B cell (primary cell): ENCODE results near the gene BBS1. TPM values are rescaled to one million over a fixed set of nuclear protein-coding genes. Genes with fewer than 3 reads are reported as not detected.

Source experiments
- ATAC-seq: fragments of 200-7000 bp; cut with Tn5 transposase; one replicate; pipeline ENCODE4 v1.10.0; 2021; ENCODE audit warnings: low read depth, mild to moderate bottlenecking, moderate number of reproducible peaks, moderate library complexity
- CTCF ChIA-PET: fragments of 350-600 bp; sonication (Branson Sonifier 250); formaldehyde crosslinking; loops from one replicate; lab custom pipeline; 2021; ENCODE audit warnings: antibody characterized with exemption, inconsistent platforms; lab: Charles Lee
- POLR2A ChIA-PET: fragments of 350-600 bp; sonication (Branson Sonifier 250); formaldehyde crosslinking; loops from one replicate; lab custom pipeline; 2021; ENCODE audit warnings: antibody characterized with exemption; lab: Charles Lee
- DNase-seq: peaks from one replicate; pipeline ENCODE4 v3.0.0; 2013
- H2AFZ ChIP-seq: 2 replicates; pipeline ENCODE4 v1.6.1; 2012; ENCODE audit warnings: mild to moderate bottlenecking, low read depth, low read length; ENCODE audit not compliant: insufficient read depth, poor library complexity, severe bottlenecking
- H3K27ac ChIP-seq, 2 donors: 1 replicate in 1 of 2; 2 replicates in 1 of 2; pipeline ENCODE4 v1.5.1; 2012 to 2013; ENCODE audit warnings: low read length in 2 of 2, mild to moderate bottlenecking in 2 of 2, moderate library complexity in 1 of 2
- H3K27me3 ChIP-seq, 4 experiments: fragments of 200-600 bp in 1 of 4; sonication (generic) in 1 of 4; replicated peaks in 1 of 4; 1 replicate in 2 of 4; 2 replicates in 2 of 4; pipeline versions ENCODE4 v1.6.1 to v1.7.0; 2013 to 2016; ENCODE audit warnings: low read length in 3 of 4, mild to moderate bottlenecking in 2 of 4, mixed read lengths in 1 of 4, moderate library complexity in 1 of 4; ENCODE audit not compliant: insufficient read depth in 4 of 4, control insufficient read depth in 3 of 4; ENCODE audit errors: control extremely low read depth in 1 of 4
- H3K36me3 ChIP-seq, 2 experiments: replicated peaks in 1 of 2; 1 replicate in 1 of 2; 2 replicates in 1 of 2; pipeline versions ENCODE4 v1.6.1 to v1.7.1; 2013; ENCODE audit warnings: low read length in 1 of 2; ENCODE audit not compliant: insufficient read depth in 2 of 2, control insufficient read depth in 1 of 2; ENCODE audit errors: control extremely low read depth in 1 of 2, extremely low read depth in 1 of 2
- H3K4me1 ChIP-seq, 2 donors: fragments of 200-600 bp in 1 of 2; sonication (generic) in 1 of 2; 1 replicate in 1 of 2; 2 replicates in 1 of 2; pipeline versions ENCODE4 v1.5.1 to v1.6.1; 2013 to 2017; ENCODE audit warnings: low read length in 2 of 2; ENCODE audit not compliant: control insufficient read depth in 2 of 2, insufficient read depth in 2 of 2
- H3K4me2 ChIP-seq: replicated peaks from 2 replicates; pipeline ENCODE3; 2012; ENCODE audit warnings: mild to moderate bottlenecking, low read depth, low read length; ENCODE audit not compliant: poor library complexity, severe bottlenecking
- H3K4me3 ChIP-seq, 5 experiments: fragments of 200-600 bp in 1 of 5; sonication (generic) in 1 of 5; 1 replicate in 3 of 5; 2 replicates in 2 of 5; pipeline versions ENCODE4 v1.5.1 to v1.7.0; 2011 to 2016; ENCODE audit warnings: low read length in 4 of 5, mild to moderate bottlenecking in 4 of 5, low read depth in 2 of 5, control low read depth in 1 of 5, moderate library complexity in 1 of 5; ENCODE audit not compliant: insufficient read depth in 1 of 5; ENCODE audit errors: control extremely low read depth in 1 of 5, extremely low read depth in 1 of 5
- H3K79me2 ChIP-seq: fragments of 200-600 bp; sonication (generic); one replicate; pipeline ENCODE4 v1.6.0; 2016; ENCODE audit warnings: low read length; ENCODE audit not compliant: control insufficient read depth, insufficient read depth
- H3K9ac ChIP-seq: fragments of 200-600 bp; sonication (generic); 2 replicates; pipeline ENCODE4 v1.6.1; 2017; ENCODE audit warnings: mild to moderate bottlenecking, low read length, moderate library complexity
- H3K9me3 ChIP-seq, 3 donors: one replicate each; pipeline versions ENCODE4 v1.6.1 to v1.7.1; 2013; ENCODE audit warnings: low read length in 2 of 3; ENCODE audit not compliant: control insufficient read depth in 2 of 3, insufficient read depth in 1 of 3; ENCODE audit errors: control extremely low read depth in 1 of 3
- H4K20me1 ChIP-seq: 2 replicates; pipeline ENCODE4 v1.6.0; 2012; ENCODE audit warnings: mild to moderate bottlenecking, low read length; ENCODE audit not compliant: insufficient read depth, control insufficient read depth, poor library complexity, severe bottlenecking
- H3K27ac Mint-ChIP-seq: one replicate; pipeline ENCODE4 v1.8.0; 2021; ENCODE audit warnings: mixed read lengths
- H3K27me3 Mint-ChIP-seq: one replicate; pipeline ENCODE4 v1.8.0; 2021; ENCODE audit warnings: mixed read lengths
- H3K4me1 Mint-ChIP-seq: one replicate; pipeline ENCODE4 v1.8.0; 2021; ENCODE audit warnings: mixed read lengths
- H3K4me3 Mint-ChIP-seq: one replicate; pipeline ENCODE4 v1.8.0; 2021; ENCODE audit warnings: mixed read lengths
- H3K9me3 Mint-ChIP-seq: one replicate; pipeline ENCODE4 v1.8.0; 2022; ENCODE audit warnings: mixed read lengths; ENCODE audit not compliant: insufficient read depth
- EZH2 ChIP-seq: IDR thresholded peaks from 2 replicates; pipeline ENCODE4 v1.6.1; 2012; ENCODE audit warnings: borderline replicate concordance, low read depth, mild to moderate bottlenecking, moderate library complexity, low read length; ENCODE audit not compliant: insufficient read depth, poor library complexity, severe bottlenecking
- WGBS: methylation state at CpG from one replicate; pipeline ENCODE4 v1.1.5; 2013; ENCODE audit warnings: missing lambda C conversion rate; ENCODE audit not compliant: insufficient coverage; 5-methylcytosine and 5-hydroxymethylcytosine counted together
- intact Hi-C: fragments of 100-400 bp; cut with micrococcal nuclease; formaldehyde crosslinking; loops from one replicate; pipeline ENCODE4 v1.10.0; 2022
- polyA plus RNA-seq: library from polyadenylated mRNA; depleted of rRNA; stranded (reverse); fragments of >200 nt; gene quantifications from 2 replicates; pipeline ENCODE4 v1.2.3, GENCODE V29; 2012
- total RNA-seq, 2 donors: library from RNA; stranded (reverse); fragments of 120-200 nt in 1 of 2; gene quantifications; 1 replicate in 1 of 2; 2 replicates in 1 of 2; pipeline versions ENCODE4 v1.2.3 to v1.2.4, GENCODE V29; 2013 to 2022
- TF ChIP-seq, protein P1 (sequence below): fragments of 200-600 bp; IDR thresholded peaks from one replicate; pipeline ENCODE4 v1.8.0; 2022; ENCODE audit warnings: antibody characterized with exemption, mild to moderate bottlenecking

Gene BBS1
- total and polyA plus RNA-seq, 2 donors (not counting 1 experiment from before 2014, with no cell fraction given), result 20.4 to 52.5 TPM

DNA sequence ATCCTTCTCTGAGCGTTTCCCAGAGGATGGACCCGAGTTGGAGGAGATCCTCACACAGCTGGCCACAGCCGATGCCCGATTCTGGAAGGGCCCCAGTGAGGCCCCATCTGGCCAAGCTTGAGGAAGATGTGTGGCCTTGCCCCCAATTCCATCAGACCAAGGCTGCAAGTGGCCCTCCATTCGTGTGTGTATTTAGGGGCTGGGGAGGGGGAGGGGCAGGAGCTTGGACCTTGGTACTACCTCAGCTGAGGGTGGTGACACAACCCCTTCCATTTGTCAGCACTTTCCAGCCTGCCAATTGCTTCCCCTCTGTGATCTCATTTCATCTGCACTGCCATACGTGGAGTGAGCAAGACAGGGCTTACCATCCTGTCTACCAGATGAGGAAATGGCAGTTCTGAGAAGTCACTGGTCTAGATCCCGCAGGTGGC is 1.3 kb upstream of the BBS1 start:
- DNase-seq, result no peak
- no peaks in the 10 kb centered on the region for H3K27me3 ChIP-seq
- no peak overlapping the region for H3K27ac Mint-ChIP-seq
- no peaks in the 10 kb centered on the region for H3K9me3 Mint-ChIP-seq
- H3K36me3 ChIP-seq, result peaks cover 3 to 11% of the 10 kb centered on the region in 2 experiments
- peaks cover 11 to 14% of the 10 kb centered on the region in 2 donors for H3K4me1 ChIP-seq
- 97% methylated on average over 6 of the region's 7 CpGs for WGBS
- no peaks in the 10 kb centered on the region for H3K9me3 ChIP-seq
- no peak overlapping the region for H2AFZ ChIP-seq
- H3K27ac ChIP-seq, result no peak overlapping the region
- peaks cover 8% of the 10 kb centered on the region for H3K79me2 ChIP-seq
- H3K4me2 ChIP-seq, result no peak overlapping the region
- ChIA-PET POLR2A (interaction anchor here (0.7 kb wide), 2 partner anchors 20 to 460 kb away, joined by 5 to 6 read pairs; no protein-coding TSS in a partner anchor), CTCF (interaction anchor here (0.6 to 2.1 kb wide), 3 partner anchors 29 to 169 kb away, joined by 3 to 15 read pairs (median 3); partner anchors contain the start of genes DPP3 and RBM4B)
- no peak overlapping the region for H3K4me3 ChIP-seq
- no peak overlapping the region for H3K4me3 Mint-ChIP-seq
- H3K4me1 Mint-ChIP-seq, result peaks cover 16% of the 10 kb centered on the region
- intact Hi-C loops, result no loop called here
- ATAC-seq, result no peak
- TF ChIP-seq, protein P1, sequence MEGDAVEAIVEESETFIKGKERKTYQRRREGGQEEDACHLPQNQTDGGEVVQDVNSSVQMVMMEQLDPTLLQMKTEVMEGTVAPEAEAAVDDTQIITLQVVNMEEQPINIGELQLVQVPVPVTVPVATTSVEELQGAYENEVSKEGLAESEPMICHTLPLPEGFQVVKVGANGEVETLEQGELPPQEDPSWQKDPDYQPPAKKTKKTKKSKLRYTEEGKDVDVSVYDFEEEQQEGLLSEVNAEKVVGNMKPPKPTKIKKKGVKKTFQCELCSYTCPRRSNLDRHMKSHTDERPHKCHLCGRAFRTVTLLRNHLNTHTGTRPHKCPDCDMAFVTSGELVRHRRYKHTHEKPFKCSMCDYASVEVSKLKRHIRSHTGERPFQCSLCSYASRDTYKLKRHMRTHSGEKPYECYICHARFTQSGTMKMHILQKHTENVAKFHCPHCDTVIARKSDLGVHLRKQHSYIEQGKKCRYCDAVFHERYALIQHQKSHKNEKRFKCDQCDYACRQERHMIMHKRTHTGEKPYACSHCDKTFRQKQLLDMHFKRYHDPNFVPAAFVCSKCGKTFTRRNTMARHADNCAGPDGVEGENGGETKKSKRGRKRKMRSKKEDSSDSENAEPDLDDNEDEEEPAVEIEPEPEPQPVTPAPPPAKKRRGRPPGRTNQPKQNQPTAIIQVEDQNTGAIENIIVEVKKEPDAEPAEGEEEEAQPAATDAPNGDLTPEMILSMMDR, result no peak
- TF ChIP-seq EZH2, result no peak
- no peaks in the 10 kb centered on the region for H3K27me3 Mint-ChIP-seq
- H3K9ac ChIP-seq, result no peak overlapping the region
- H4K20me1 ChIP-seq, result no peaks in the 10 kb centered on the region

DNA sequence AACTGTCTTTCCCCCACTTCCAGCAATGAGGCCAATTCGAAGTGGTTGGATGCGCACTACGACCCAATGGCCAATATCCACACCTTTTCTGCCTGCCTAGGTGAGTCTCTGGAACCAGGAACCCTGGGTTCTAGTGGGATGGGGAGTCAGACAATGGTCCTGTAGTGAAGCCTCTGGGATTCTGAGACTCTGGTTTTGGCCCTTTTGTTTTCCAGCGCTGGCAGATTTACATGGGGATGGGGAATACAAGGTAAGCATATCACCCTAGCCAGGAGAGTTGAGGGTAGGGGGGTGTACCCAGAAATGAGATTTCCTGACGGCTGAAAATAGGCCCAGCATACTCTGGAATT is 530 bp downstream of the BBS1 start:
- CTCF ChIA-PET, result interaction anchor here (0.9 to 2.1 kb wide), 6 partner anchors 8 to 441 kb away, joined by 3 to 15 read pairs (median 3); partner anchors contain the start of genes BRMS1, DPP3 and RBM4B
- no peaks in the 10 kb centered on the region for H3K27me3 Mint-ChIP-seq
- WGBS, result no CpG with 5 or more reads among the region's 5 CpGs
- Histone ChIP-seq H3K27me3 (no peaks in the 10 kb centered on the region), H3K27ac (peak overlapping the region in 1 of 2 donors; percentile 40), H3K9ac (peak overlapping the region; percentile 80), H3K36me3 (peaks cover 0 to 2% of the 10 kb centered on the region in 2 experiments), H3K4me1 (peaks cover 11 to 14% of the 10 kb centered on the region in 2 donors), H2AFZ (peak overlapping the region; percentile 92), H3K4me3 (peak overlapping the region; percentile 55 to 89 (median 85)), H3K4me2 (peak overlapping the region; percentile 92), H3K79me2 (peaks cover 8% of the 10 kb centered on the region), H3K9me3 (no peaks in the 10 kb centered on the region), H4K20me1 (no peaks in the 10 kb centered on the region)
- DNase-seq (no peak), ATAC-seq (no peak)
- peaks cover 16% of the 10 kb centered on the region for H3K4me1 Mint-ChIP-seq
- POLR2A ChIA-PET, result interaction anchor here (0.8 to 1.2 kb wide), 2 partner anchors 31 to 45 kb away, joined by 4 read pairs; partner anchors contain the start of genes DPP3 and PELI3
- intact Hi-C loops, result loop anchor here (1.0 to 2.0 kb wide), 5 partner anchors 31 to 167 kb away; partner anchors contain the start of genes ACTN3, DPP3, MRPL11 and PELI3
- peak overlapping the region; percentile 91 for H3K4me3 Mint-ChIP-seq
- TF ChIP-seq EZH2, result no peak
- TF ChIP-seq, protein P1, result no peak
- no peaks in the 10 kb centered on the region for H3K9me3 Mint-ChIP-seq
- peak overlapping the region; percentile 61 for H3K27ac Mint-ChIP-seq
